ENCODE results near the gene TPRX1. TPM values are rescaled to one million over a fixed set of nuclear protein-coding genes. Genes with fewer than 3 reads are reported as not detected.
"Not testable (repeated sequence)": the region's sequence is repeated elsewhere in the genome, so short reads cannot be mapped to it uniquely, and the experiment has no call there.

The TPRX1 gene
- total RNA-seq, 1 donor from 2014 or later = not detected

DNA sequence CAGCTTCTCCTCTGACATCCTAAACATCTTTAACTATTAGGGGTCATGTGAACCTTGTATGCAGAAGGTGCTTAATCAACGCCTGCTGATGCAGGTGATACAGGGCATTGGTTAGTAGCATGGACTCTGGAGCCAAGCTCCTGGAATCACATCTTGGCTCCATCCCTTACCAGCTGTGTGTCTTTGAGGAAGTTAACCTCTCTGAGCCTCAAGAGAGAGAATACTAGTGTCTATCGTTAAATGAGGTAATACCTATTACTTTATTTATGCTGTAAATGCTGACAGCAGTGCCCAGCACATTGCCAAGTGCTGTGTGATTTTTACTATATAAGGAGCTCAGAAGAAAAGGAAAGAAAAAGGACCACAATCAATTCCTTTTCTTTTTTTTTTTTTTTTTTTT lies 37.0 kb downstream of the TPRX1 start:
- Histone ChIP-seq H3K4me1 (no peaks in the 10 kb centered on the region), H3K27me3 (no peaks in the 10 kb centered on the region), H3K9me3 (no peaks in the 10 kb centered on the region), H3K27ac (no peak overlapping the region), H3K36me3 (no peaks in the 10 kb centered on the region), H3K4me3 (no peak overlapping the region)
- DNase-seq (ENCODE audit: low spot score in 2 of 2) = no peak
- TF ChIP-seq, protein P1, sequence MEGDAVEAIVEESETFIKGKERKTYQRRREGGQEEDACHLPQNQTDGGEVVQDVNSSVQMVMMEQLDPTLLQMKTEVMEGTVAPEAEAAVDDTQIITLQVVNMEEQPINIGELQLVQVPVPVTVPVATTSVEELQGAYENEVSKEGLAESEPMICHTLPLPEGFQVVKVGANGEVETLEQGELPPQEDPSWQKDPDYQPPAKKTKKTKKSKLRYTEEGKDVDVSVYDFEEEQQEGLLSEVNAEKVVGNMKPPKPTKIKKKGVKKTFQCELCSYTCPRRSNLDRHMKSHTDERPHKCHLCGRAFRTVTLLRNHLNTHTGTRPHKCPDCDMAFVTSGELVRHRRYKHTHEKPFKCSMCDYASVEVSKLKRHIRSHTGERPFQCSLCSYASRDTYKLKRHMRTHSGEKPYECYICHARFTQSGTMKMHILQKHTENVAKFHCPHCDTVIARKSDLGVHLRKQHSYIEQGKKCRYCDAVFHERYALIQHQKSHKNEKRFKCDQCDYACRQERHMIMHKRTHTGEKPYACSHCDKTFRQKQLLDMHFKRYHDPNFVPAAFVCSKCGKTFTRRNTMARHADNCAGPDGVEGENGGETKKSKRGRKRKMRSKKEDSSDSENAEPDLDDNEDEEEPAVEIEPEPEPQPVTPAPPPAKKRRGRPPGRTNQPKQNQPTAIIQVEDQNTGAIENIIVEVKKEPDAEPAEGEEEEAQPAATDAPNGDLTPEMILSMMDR (IDR thresholded peaks at IDR 0.05) = no peak
- intact Hi-C loops (cut with DNase I) = loop anchor here (5.0 kb wide), 1 partner anchor 95 kb away; no protein-coding TSS in a partner anchor

DNA sequence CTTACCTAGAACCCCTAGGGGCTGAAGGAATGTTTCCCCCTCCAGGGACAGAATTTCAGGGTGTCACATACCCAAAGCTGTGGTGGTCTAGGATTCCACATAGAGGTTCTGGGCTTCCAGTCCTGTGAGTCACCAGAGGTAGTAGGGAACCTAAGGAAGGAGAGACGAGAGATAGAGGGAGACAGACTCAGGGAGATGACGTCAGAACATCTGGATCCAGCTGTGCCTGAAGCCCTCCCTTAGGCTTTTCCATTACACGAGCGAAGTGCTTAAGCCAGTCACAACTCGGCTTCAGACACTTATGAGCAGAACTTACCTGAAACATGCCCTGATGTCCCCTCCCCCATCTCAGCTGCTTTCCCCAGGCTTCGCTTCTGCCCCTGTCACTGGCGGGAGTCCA lies 37.7 kb downstream of the TPRX1 start:
- no peaks in the 10 kb centered on the region for H3K9me3 ChIP-seq
- intact Hi-C loops (cut with DNase I) = loop anchor here (1.0 to 5.0 kb wide), 2 partner anchors 22 to 96 kb away; no protein-coding TSS in a partner anchor
- no peak for DNase-seq (ENCODE audit: low spot score in 2 of 2)
- H3K4me1 ChIP-seq = no peaks in the 10 kb centered on the region
- H3K27ac ChIP-seq = no peak overlapping the region
- H3K36me3 ChIP-seq = no peaks in the 10 kb centered on the region
- TF ChIP-seq, protein P1 (IDR thresholded peaks at IDR 0.05) = no peak
- no peaks in the 10 kb centered on the region for H3K27me3 ChIP-seq
- H3K4me3 ChIP-seq = no peak overlapping the region

DNA sequence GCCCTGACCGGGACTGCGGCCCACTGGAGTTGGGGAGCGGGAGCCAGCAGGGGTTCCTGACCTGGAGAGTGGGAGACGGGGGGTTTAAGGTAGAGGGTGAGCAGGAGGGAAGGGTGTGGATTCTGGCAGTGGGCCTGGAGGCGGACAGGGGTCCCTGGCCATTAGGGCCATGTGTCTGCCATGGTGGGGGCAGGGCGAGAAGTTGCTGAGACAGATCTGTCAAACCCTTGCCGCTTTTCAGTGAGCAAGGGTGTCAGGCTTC lies 38.1 kb downstream of the TPRX1 start:
- Histone ChIP-seq H3K4me1 (no peaks in the 10 kb centered on the region), H3K9me3 (no peaks in the 10 kb centered on the region), H3K27me3 (no peaks in the 10 kb centered on the region), H3K4me3 (no peak overlapping the region), H3K27ac (no peak overlapping the region), H3K36me3 (no peaks in the 10 kb centered on the region)
- DNase-seq (ENCODE audit: low spot score in 2 of 2) = no peak
- intact Hi-C loops (cut with DNase I) = loop anchor here (1.0 to 5.0 kb wide), 2 partner anchors 22 to 96 kb away; no protein-coding TSS in a partner anchor
- TF ChIP-seq, protein P1 (IDR thresholded peaks at IDR 0.05) = no peak

DNA sequence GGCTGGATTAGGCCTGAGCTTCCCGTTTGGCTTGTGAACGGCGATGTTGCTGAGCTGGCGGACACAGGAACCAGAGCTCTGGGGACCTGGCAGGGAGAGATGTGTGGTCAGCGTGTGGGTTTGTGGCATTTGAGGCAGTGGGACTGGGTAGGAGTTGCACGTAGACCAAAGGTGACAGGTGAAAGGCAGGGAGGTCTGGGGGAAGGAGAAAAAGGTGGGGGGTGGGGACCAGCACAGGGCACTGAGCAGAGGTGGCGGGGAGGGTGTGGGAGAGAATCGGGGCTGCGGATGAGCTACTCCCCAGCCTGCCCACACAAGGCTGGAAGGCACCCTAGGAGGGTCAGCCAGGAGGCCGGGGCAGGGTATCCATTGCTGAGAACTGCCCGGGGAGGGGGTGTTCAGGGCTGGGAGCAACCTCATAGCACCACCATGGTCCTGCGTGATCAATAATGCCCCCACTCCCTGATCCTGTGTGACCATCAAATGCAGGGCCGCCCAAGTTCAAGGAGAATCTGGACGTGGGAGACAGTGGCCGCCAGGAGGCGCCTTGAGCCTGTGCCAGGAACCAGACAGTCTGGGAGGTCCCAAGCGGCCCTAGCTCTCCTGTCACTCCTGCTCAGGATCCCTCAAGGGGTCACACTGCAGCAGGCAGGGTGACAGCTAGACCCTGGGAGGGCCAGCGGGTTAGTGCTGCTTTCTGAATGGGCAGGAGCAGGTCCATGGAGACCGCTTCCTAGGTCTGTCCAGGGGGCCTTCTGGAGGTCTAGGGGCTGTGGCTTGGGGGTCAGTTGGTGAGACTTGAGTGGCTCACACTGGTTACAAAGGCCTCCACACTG lies 38.6 kb downstream of the TPRX1 start:
- intact Hi-C loops (cut with DNase I) = loop anchor here (1.0 to 5.0 kb wide), 2 partner anchors 23 to 97 kb away; no protein-coding TSS in a partner anchor
- Histone ChIP-seq H3K4me1 (no peaks in the 10 kb centered on the region), H3K27me3 (no peaks in the 10 kb centered on the region), H3K27ac (no peak overlapping the region), H3K9me3 (no peaks in the 10 kb centered on the region), H3K36me3 (no peaks in the 10 kb centered on the region), H3K4me3 (no peak overlapping the region)
- TF ChIP-seq, protein P1 (IDR thresholded peaks at IDR 0.05) = peak; percentile 70 to 75 (median 75)
- DNase-seq (ENCODE audit: low spot score in 2 of 2) = no peak

DNA sequence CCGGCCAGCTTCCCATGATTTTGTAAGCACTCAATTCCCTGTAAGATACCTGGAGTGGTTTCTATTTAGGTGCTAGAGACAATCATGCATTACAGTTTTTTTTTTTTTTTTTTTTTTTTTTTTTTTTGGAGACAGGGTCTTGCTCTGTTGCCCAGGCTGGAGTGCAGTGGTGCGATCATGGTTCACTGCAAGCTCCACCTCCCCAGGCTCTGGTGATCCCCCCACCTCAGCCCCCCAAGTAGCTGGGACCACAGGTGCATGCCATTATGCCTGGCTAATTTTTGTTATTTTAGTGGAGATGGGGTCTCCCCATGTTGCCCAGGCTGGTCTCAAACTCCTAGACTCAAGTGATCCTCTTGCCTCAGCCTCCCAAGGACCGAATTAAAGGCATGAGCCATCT lies 39.6 kb downstream of the TPRX1 start:
- H3K9me3 ChIP-seq = not testable (repeated sequence)
- intact Hi-C loops (cut with DNase I) = loop anchor here (5.0 kb wide), 1 partner anchor 98 kb away; no protein-coding TSS in a partner anchor

DNA sequence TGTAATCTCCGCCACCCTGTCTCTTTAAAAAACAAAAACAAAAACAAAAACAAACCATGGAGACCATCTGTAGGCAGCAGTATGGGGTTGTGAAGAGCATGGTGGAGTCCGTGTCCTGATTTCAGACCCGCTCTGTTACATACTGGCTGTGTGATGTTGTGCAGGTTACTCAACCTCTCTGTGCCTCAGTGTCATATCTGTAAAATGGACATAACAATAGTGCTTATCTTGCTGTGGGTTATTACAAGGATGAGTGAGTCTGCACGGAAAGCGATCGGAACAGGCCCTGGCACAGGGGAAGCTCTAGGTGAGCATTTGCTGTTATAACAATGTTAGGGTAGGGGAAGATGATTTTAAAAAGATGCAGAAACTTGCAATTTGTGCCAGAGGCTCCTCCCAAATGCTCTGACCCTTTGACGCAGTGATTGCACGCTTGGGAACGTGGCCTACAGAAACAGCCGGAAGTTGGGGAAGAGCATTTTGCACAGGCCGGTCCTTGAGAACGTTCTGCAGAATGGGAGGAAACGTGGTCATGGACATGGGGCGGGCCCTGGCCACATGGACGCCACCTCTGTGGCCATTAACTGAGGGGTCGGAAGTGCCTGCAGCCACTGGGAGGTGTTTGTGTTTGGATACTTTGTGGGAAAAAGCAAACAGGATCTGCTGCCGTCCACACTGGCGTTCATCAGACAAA lies 41.6 kb downstream of the TPRX1 start:
- no peaks in the 10 kb centered on the region for H3K9me3 ChIP-seq
- intact Hi-C loops (cut with DNase I) = no loop called here
- no peak overlapping the region for H3K27ac ChIP-seq
- peaks cover 10 to 12% of the 10 kb centered on the region in 2 donors for H3K36me3 ChIP-seq
- DNase-seq (ENCODE audit: low spot score in 2 of 2) = no peak
- TF ChIP-seq, protein P1 (IDR thresholded peaks at IDR 0.05) = no peak
- no peaks in the 10 kb centered on the region for H3K27me3 ChIP-seq
- H3K4me1 ChIP-seq = no peaks in the 10 kb centered on the region
- H3K4me3 ChIP-seq = no peak overlapping the region

More for the DNA sequence above, 39.6 kb downstream of the TPRX1 start:
- DNase-seq (ENCODE audit: low spot score in 2 of 2); H3K36me3 ChIP-seq; H3K4me1 ChIP-seq; H3K27ac ChIP-seq; H3K4me3 ChIP-seq; H3K27me3 ChIP-seq: not testable (repeated sequence)
